ENCODE data around the gene DNASE2B. TPM values are rescaled to one million over a fixed set of nuclear protein-coding genes. Genes with fewer than 3 reads are reported as not detected.
A peak's percentile ranks its signal among the peaks of the same experiment; 100 is the strongest.
"Not testable (repeated sequence)": the region's sequence is repeated elsewhere in the genome, so short reads cannot be mapped to it uniquely, and the experiment has no call there.

Gene DNASE2B
- total and polyA plus RNA-seq, 12 donors, result 0.10 to 1.2 (median 0.35) TPM; not detected in 4

DNA sequence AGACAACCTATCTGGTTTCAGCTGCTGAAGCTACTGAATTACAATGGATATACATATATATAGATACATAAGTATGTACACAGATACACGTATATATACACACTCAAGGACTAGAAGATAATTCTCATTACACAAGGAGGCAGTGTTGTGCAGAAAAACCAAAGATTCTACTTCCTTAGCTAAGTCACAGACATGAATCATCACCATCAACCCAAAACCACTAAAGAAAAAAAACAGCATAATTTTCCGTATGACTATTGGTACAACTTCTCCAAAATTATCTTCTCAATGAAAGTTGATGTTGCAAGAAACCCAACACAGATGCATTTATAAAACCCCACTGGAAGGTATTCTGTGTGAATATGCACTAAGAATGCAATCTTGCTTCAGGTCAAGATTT, 44.0 kb downstream of the DNASE2B start:
- no peak overlapping the region for H3K27ac ChIP-seq
- no peak for DNase-seq
- H3K36me3 ChIP-seq (replicated peaks in 1 of 2), result no peaks in the 10 kb centered on the region
- no peaks in the 10 kb centered on the region for H3K27me3 ChIP-seq
- H3K9me3 ChIP-seq (replicated peaks in 1 of 3), result no peaks in the 10 kb centered on the region
- H3K4me3 ChIP-seq, result no peak overlapping the region
- intact Hi-C loops (cut with DNase I), result loop anchor here (5.0 kb wide), 2 partner anchors 160 to 180 kb away; no protein-coding TSS in a partner anchor
- H3K4me1 ChIP-seq (replicated peaks in 1 of 2), result no peaks in the 10 kb centered on the region
- no peak for TF ChIP-seq POLR2A (IDR thresholded peaks at IDR 0.05)
- TF ChIP-seq CTCF (IDR thresholded peaks at IDR 0.05), result peak; percentile 24 to 76 (median 61)
- 1 to 7% (median 2%) methylated on average over 2 of the region's 2 CpGs for WGBS, 4 donors

DNA sequence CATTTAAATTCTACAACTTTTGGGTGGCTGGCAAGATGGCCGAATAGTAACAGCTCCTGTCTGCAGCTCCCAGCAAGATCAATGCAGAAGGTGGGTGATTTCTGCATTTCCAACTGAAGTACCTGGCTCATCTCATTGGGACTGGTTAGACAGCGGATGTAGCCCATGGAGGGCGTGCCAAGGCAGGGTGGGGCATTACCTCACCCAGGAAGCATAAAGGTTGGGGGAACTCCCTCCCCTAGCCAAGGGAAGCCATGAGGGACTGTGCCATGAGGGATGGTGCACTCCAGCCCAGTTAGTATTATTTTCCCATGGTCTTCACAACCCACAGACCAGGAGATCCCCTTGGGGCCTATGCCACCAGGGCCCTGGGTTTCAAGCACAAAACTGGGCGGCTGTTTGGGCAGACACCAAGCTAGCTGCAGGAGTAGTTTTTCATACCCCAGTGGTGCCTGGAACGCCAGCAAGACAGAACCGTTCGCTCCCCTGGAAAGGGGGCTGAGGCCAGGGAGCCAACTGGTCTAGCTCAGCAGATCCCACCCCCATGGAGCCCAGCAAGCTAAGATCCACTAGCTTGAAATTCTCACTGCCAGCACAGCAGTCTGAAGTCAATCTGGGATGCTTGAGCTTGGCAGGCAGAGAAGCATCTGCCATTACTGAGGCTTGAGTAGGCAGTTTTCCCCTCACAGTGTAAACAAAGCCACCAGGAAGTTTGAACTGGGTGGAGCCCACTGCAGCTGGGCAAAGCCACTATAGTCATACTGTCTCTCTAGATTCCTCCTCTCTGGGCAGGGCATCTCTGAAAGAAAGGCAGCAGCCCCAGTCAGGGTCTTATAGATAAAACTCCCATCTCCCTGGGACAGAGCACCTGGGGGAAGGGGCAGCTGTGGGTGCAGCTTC, 44.7 kb downstream of the DNASE2B start:
- WGBS, 4 donors, result 57 to 72% (median 67%) methylated on average over 3 to 7 of the region's 7 CpGs

DNA sequence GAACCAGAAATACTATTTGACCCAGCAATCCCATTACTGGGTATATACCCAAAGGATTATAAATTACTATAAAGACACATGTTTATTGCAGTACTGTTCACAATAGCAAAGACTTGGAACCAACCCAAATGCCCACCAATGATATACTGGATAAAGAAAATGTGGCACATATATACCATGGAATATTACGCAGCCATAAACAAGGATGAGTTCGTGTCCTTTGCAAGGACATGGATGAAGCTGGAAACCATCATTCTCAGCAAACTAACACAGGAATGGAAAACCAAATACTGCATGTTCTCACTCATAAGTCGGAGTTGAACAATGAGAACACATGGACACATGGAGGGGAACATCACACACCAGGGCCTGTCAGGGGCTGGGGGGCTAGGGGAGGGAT, 50.4 kb downstream of the DNASE2B start:
- DNase-seq; H3K36me3 ChIP-seq (replicated peaks in 1 of 2); H3K9me3 ChIP-seq (replicated peaks in 1 of 3); H3K27me3 ChIP-seq; H3K4me1 ChIP-seq (replicated peaks in 1 of 2); H3K4me3 ChIP-seq; intact Hi-C loops (cut with DNase I); H3K27ac ChIP-seq: not testable (repeated sequence)
- 86 to 92% (median 87%) methylated on average over 3 of the region's 3 CpGs for WGBS, 4 donors

More for the DNA sequence above, 44.7 kb downstream of the DNASE2B start:
- not testable (repeated sequence) for H3K27me3 ChIP-seq; DNase-seq; H3K4me3 ChIP-seq; H3K36me3 ChIP-seq (replicated peaks in 1 of 2); H3K27ac ChIP-seq; H3K4me1 ChIP-seq (replicated peaks in 1 of 2); H3K9me3 ChIP-seq (replicated peaks in 1 of 3)
- intact Hi-C loops (cut with DNase I), result loop anchor here (5.0 kb wide), 2 partner anchors 159 to 179 kb away; no protein-coding TSS in a partner anchor

GRCh38 chr1:84450910-84451309, 52.6 kb downstream of the DNASE2B start:
- no peak for DNase-seq
- WGBS, 4 donors, result 59 to 71% (median 64%) methylated on average over 2 of the region's 2 CpGs
- TF ChIP-seq CTCF (IDR thresholded peaks at IDR 0.05), result no peak
- TF ChIP-seq POLR2A (IDR thresholded peaks at IDR 0.05), result no peak
- intact Hi-C loops (cut with DNase I), result loop anchor here in 1 of 2 donors (10.0 kb wide), 1 partner anchor 294 kb away; no protein-coding TSS in a partner anchor
- H3K27ac ChIP-seq, result no peak overlapping the region
- H3K36me3 ChIP-seq (replicated peaks in 1 of 2), result no peaks in the 10 kb centered on the region
- H3K27me3 ChIP-seq, result no peaks in the 10 kb centered on the region
- no peaks in the 10 kb centered on the region for H3K9me3 ChIP-seq (replicated peaks in 1 of 3)
- no peak overlapping the region for H3K4me3 ChIP-seq
- H3K4me1 ChIP-seq (replicated peaks in 1 of 2), result no peaks in the 10 kb centered on the region

GRCh38 chr1:84452436-84452835, 54.2 kb downstream of the DNASE2B start:
- intact Hi-C loops (cut with DNase I), result loop anchor here in 1 of 2 donors (10.0 kb wide), 1 partner anchor 292 kb away; no protein-coding TSS in a partner anchor
- Histone ChIP-seq H3K36me3 (replicated peaks in 1 of 2) (no peaks in the 10 kb centered on the region), H3K4me3 (no peak overlapping the region), H3K27me3 (no peaks in the 10 kb centered on the region), H3K9me3 (replicated peaks in 1 of 3) (no peaks in the 10 kb centered on the region), H3K27ac (no peak overlapping the region), H3K4me1 (replicated peaks in 1 of 2) (no peaks in the 10 kb centered on the region)
- TF ChIP-seq CTCF (IDR thresholded peaks at IDR 0.05), result no peak
- TF ChIP-seq POLR2A (IDR thresholded peaks at IDR 0.05), result no peak
- WGBS, 4 donors, result 50 to 75% (median 57%) methylated on average over 2 to 3 of the region's 3 CpGs
- no peak for DNase-seq

All from adrenal gland (tissue), 12 donors.